ENCODE measurements around the gene MARCHF10. TPM values are rescaled to one million over a fixed set of nuclear protein-coding genes. Genes with fewer than 3 reads are reported as not detected.

MARCHF10 gene
- total and polyA plus RNA-seq, 8 donors: 0.20 to 0.77 (median 0.41) TPM; not detected in 3

DNA sequence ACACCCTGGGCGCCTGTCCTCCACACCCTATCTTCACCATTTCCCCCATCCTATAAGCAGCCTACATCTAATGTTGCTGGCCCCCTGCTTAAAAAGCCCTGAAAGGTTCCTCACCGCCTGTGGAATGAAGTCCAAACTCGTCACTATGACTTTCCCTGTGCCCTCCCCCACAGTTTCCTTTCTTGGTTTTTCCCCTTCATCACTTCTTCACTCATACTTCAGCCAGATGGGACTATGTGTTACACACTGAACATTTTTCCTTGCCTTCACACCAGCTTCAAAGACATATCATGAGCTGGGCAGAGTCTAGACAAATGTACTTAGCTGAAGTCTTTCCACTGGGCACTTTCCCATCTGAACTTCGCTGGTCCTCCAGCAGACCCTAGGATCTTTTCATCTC, 1.5 kb upstream of the MARCHF10 start:
- peaks cover 0 to 8% (median 0%) of the 10 kb centered on the region in 3 donors for H3K4me1 ChIP-seq
- WGBS, 2 donors: 74 to 82% methylated on average over 4 of the region's 4 CpGs
- TF ChIP-seq, protein P1, sequence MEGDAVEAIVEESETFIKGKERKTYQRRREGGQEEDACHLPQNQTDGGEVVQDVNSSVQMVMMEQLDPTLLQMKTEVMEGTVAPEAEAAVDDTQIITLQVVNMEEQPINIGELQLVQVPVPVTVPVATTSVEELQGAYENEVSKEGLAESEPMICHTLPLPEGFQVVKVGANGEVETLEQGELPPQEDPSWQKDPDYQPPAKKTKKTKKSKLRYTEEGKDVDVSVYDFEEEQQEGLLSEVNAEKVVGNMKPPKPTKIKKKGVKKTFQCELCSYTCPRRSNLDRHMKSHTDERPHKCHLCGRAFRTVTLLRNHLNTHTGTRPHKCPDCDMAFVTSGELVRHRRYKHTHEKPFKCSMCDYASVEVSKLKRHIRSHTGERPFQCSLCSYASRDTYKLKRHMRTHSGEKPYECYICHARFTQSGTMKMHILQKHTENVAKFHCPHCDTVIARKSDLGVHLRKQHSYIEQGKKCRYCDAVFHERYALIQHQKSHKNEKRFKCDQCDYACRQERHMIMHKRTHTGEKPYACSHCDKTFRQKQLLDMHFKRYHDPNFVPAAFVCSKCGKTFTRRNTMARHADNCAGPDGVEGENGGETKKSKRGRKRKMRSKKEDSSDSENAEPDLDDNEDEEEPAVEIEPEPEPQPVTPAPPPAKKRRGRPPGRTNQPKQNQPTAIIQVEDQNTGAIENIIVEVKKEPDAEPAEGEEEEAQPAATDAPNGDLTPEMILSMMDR (IDR thresholded peaks at IDR 0.05): no peak
- DNase-seq (no peak), FAIRE-seq (no peak), ATAC-seq (no peak)
- H3K27ac ChIP-seq: no peak overlapping the region
- H3K9me3 ChIP-seq: no peaks in the 10 kb centered on the region
- H3K4me3 ChIP-seq: no peak overlapping the region
- intact Hi-C loops (cut with DNase I): no loop called here
- H3K36me3 ChIP-seq: no peaks in the 10 kb centered on the region
- H3K27me3 ChIP-seq: no peaks in the 10 kb centered on the region

DNA sequence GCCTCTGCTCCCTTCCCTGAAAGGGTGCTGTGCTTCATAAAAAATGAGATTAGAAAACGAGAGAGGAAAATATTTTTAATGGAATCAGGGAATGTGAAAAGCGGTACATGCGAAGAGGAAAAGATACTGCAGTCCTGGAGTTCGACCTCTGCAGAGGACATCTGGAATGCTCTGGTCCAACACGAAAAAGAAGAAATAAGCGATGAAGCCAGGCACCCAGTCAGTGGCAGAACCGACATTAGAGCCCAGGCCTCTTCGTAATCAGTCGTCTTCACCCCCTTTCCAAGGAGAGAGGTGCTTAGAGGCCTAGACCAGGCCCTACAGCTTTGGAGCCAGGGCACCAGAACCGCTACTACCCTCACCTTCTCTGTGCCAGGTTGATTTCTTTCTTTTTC, 459 bp upstream of the MARCHF10 start:
- intact Hi-C loops (cut with DNase I): no loop called here
- no peaks in the 10 kb centered on the region for H3K27me3 ChIP-seq
- peaks cover 0 to 8% (median 0%) of the 10 kb centered on the region in 3 donors for H3K4me1 ChIP-seq
- FAIRE-seq (no peak), DNase-seq (no peak), ATAC-seq (peak in 1 of 4 donors; percentile 23)
- WGBS, 2 donors: 74 to 78% methylated on average over 10 of the region's 10 CpGs
- H3K36me3 ChIP-seq: no peaks in the 10 kb centered on the region
- TF ChIP-seq, protein P1 (IDR thresholded peaks at IDR 0.05): no peak
- H3K27ac ChIP-seq: no peak overlapping the region
- H3K9me3 ChIP-seq: no peaks in the 10 kb centered on the region
- peak overlapping the region in 2 of 4 donors; percentile 30 to 45 for H3K4me3 ChIP-seq

GRCh38 chr17:62805234-62805633, 2.9 kb downstream of the MARCHF10 start:
- Histone ChIP-seq H3K36me3 (no peaks in the 10 kb centered on the region), H3K9me3 (no peaks in the 10 kb centered on the region), H3K4me1 (peaks cover 0 to 8% (median 0%) of the 10 kb centered on the region in 3 donors), H3K27me3 (no peaks in the 10 kb centered on the region), H3K4me3 (no peak overlapping the region), H3K27ac (no peak overlapping the region)
- WGBS, 2 donors: 71 to 78% methylated on average over 3 of the region's 3 CpGs
- intact Hi-C loops (cut with DNase I): no loop called here
- FAIRE-seq (no peak), DNase-seq (no peak), ATAC-seq (no peak)
- TF ChIP-seq, protein P1 (IDR thresholded peaks at IDR 0.05): no peak

- TF ChIP-seq, protein P1 (IDR thresholded peaks at IDR 0.05): no peak
- Histone ChIP-seq H3K4me1 (peaks cover 0 to 8% (median 0%) of the 10 kb centered on the region in 3 donors), H3K4me3 (no peak overlapping the region), H3K36me3 (no peaks in the 10 kb centered on the region), H3K27ac (no peak overlapping the region), H3K9me3 (no peaks in the 10 kb centered on the region), H3K27me3 (no peaks in the 10 kb centered on the region)
- FAIRE-seq: no peak
- intact Hi-C loops (cut with DNase I): no loop called here
- WGBS, 2 donors: 60 to 61% methylated on average over 8 of the region's 8 CpGs
- DNase-seq: no peak
- ATAC-seq: no peak
Measured at GRCh38 chr17:62804822-62805221, 3.3 kb downstream of the MARCHF10 start.

DNA sequence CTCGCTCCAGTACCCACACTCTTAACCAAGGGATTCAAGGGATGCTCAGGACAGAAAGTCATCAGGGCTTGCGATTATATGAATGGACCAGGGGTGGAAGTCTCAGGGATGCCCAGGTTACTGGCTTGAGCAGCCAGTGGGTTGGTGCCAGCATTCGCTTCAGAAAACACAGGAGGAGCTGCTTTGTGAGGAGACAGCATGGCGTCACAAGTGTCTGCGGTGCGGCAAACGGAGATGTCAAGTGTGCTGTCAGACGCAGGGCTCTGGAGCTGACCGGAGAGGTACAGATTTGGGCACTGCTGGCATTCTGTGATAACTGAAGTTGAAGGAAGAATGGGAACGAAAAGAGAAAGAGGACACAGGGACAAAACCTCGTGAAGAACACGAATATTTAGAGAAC, 4.1 kb downstream of the MARCHF10 start:
- FAIRE-seq (no peak), ATAC-seq (no peak), DNase-seq (no peak)
- H3K27me3 ChIP-seq: no peaks in the 10 kb centered on the region
- TF ChIP-seq, protein P1 (IDR thresholded peaks at IDR 0.05): no peak
- intact Hi-C loops (cut with DNase I): no loop called here
- peaks cover 0 to 8% (median 0%) of the 10 kb centered on the region in 3 donors for H3K4me1 ChIP-seq
- H3K36me3 ChIP-seq: no peaks in the 10 kb centered on the region
- H3K4me3 ChIP-seq: no peak overlapping the region
- H3K9me3 ChIP-seq: no peaks in the 10 kb centered on the region
- WGBS, 2 donors: 80 to 89% methylated on average over 12 of the region's 12 CpGs
- no peak overlapping the region for H3K27ac ChIP-seq

Data from pancreas (tissue), 10 donors.